Coronary artery (tissue), 2 donors: ENCODE data around the gene CDH1.

Experiments
- DNase-seq: peaks from one replicate; pipeline ENCODE4 v3.0.0-alpha.2; 2017; ENCODE audit warnings: low spot score
- H3K27ac ChIP-seq, 2 donors: fragments of 200-600 bp; sonication (generic); one replicate each; pipeline ENCODE4 v1.5.1; 2016 to 2019
- H3K4me3 ChIP-seq: fragments of 200-600 bp; sonication (generic); 2 replicates; pipeline ENCODE4 v1.5.1; 2016; ENCODE audit warnings: mild to moderate bottlenecking, moderate library complexity
- TF ChIP-seq, protein P1 (sequence below): fragments of 200-600 bp; sonication (generic); IDR thresholded peaks from one replicate; pipeline ENCODE4 v1.5.1; 2019; ENCODE audit warnings: antibody characterized with exemption

CDH1 gene

GRCh38 chr16:68717684-68718083, 19.4 kb upstream of the CDH1 start:
- DNase-seq: no peak
- TF ChIP-seq, protein P1, sequence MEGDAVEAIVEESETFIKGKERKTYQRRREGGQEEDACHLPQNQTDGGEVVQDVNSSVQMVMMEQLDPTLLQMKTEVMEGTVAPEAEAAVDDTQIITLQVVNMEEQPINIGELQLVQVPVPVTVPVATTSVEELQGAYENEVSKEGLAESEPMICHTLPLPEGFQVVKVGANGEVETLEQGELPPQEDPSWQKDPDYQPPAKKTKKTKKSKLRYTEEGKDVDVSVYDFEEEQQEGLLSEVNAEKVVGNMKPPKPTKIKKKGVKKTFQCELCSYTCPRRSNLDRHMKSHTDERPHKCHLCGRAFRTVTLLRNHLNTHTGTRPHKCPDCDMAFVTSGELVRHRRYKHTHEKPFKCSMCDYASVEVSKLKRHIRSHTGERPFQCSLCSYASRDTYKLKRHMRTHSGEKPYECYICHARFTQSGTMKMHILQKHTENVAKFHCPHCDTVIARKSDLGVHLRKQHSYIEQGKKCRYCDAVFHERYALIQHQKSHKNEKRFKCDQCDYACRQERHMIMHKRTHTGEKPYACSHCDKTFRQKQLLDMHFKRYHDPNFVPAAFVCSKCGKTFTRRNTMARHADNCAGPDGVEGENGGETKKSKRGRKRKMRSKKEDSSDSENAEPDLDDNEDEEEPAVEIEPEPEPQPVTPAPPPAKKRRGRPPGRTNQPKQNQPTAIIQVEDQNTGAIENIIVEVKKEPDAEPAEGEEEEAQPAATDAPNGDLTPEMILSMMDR: no peak
- Histone ChIP-seq H3K27ac (no peak overlapping the region), H3K4me3 (no peak overlapping the region)

- DNase-seq: no peak
- Histone ChIP-seq H3K4me3 (no peak overlapping the region), H3K27ac (no peak overlapping the region)
- TF ChIP-seq, protein P1: no peak
These were observed 18.5 kb upstream of the CDH1 start for GRCh38 chr16:68718590-68718989.

- no peak overlapping the region for H3K27ac ChIP-seq
- TF ChIP-seq, protein P1: no peak
- H3K4me3 ChIP-seq: no peak overlapping the region
- DNase-seq: no peak
These were observed 17.1 kb upstream of the CDH1 start for GRCh38 chr16:68719993-68720489.

DNA sequence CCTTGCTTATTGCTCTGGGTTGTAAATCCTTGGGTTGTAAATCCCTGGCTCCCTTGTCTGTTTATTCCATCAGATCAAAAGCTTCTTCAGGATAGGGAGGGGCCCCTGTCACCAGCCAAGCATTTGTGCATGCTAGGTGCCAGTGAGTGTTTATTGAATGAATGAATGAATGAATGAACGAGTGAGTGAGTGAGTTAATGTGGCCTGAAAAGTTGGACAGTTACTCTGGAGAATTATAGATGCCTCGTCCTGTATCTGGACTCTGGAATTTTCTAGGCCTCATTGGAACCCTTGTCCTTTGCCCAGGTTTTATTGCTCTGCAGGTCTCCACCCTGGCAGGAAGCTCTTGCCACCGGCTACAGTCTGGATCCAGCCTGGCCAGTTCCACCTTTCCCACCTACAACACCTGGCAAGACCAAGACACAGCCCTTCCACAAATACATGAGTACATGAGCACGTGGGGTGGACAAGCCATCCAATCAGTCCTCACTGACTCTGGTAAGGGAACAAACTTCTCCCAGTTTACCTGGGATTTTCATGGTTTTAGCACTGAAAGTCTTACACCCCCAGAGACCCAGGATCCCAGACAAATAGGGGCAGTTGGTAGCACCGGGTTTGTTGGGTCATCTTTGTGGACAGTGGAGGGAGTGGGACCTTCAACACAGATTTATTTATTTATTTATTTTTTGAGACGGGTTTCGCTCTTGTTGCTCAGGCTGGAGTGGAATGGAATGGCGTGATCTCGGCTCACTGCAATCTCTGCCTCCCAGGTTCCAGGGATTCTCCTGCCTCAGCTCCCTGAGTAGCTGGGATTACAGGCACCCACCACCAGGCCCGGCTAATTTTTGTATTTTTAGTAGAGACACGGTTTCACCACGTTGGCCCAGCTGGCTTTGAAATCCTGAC, 14.7 kb upstream of the CDH1 start:
- H3K4me3 ChIP-seq: no peak overlapping the region
- TF ChIP-seq, protein P1: no peak
- no peak for DNase-seq
- no peak overlapping the region for H3K27ac ChIP-seq

DNA sequence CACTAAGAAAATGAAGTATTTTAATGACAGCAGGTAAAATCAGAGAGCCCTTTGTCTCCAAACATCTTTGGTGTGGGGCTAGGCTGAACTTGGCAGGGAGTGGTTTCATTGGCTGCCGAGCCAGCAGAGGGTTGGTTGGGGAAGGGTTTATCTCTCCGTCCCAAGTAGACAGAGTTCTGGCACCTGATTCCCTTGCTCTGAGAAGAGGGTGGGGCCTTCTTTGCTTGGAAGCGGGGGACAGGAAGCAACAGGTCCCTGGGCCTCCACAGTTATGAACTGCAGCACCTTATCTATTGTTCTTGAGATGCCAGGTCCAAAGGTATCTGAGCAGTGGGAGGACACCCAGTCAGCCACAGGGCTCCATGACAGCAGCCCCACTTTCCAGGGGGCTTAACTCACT, 12.3 kb upstream of the CDH1 start:
- TF ChIP-seq, protein P1: no peak
- H3K27ac ChIP-seq: no peak overlapping the region
- no peak overlapping the region for H3K4me3 ChIP-seq
- no peak for DNase-seq

GRCh38 chr16:68728523-68728922, 8.6 kb upstream of the CDH1 start:
- H3K27ac ChIP-seq: no peak overlapping the region
- H3K4me3 ChIP-seq: no peak overlapping the region
- TF ChIP-seq, protein P1: no peak
- DNase-seq: no peak

- no peak overlapping the region for H3K27ac ChIP-seq
- TF ChIP-seq, protein P1: no peak
- DNase-seq: no peak
- no peak overlapping the region for H3K4me3 ChIP-seq
These were observed 5.5 kb upstream of the CDH1 start for GRCh38 chr16:68731637-68732036.
